DND-41 (cell line): ENCODE measurements around the gene BRD9.
"Not testable (repeated sequence)": the region's sequence is repeated elsewhere in the genome, so short reads cannot be mapped to it uniquely, and the experiment has no call there.

Source experiments
- CTCF ChIP-seq: IDR thresholded peaks from 2 replicates; pipeline ENCODE4 v1.5.1; 2012; ENCODE audit warnings: borderline replicate concordance, low read length, moderate library complexity, mild to moderate bottlenecking; ENCODE audit not compliant: poor library complexity, severe bottlenecking; ENCODE audit errors: extremely low read depth
- EZH2 ChIP-seq: IDR thresholded peaks from 3 replicates; pipeline ENCODE4 v1.6.1; 2012; ENCODE audit warnings: borderline replicate concordance, low read depth, mild to moderate bottlenecking, moderate library complexity, low read length, inconsistent platforms; ENCODE audit not compliant: severe bottlenecking

- not testable (repeated sequence) for TF ChIP-seq CTCF, EZH2
These were observed 13.9 kb downstream of the BRD9 start for GRCh38 chr5:878677-879076.
